GM21390 (cell line): ENCODE results near the gene GPR101.
"Not testable (repeated sequence)": the region's sequence is repeated elsewhere in the genome, so short reads cannot be mapped to it uniquely, and the experiment has no call there.

Source experiments
- ATAC-seq: cut with Tn5 transposase; IDR thresholded peaks from one replicate; pipeline ENCODE4 v1.9.1; 2021; ENCODE audit not compliant: unreplicated experiment

GPR101 gene

DNA sequence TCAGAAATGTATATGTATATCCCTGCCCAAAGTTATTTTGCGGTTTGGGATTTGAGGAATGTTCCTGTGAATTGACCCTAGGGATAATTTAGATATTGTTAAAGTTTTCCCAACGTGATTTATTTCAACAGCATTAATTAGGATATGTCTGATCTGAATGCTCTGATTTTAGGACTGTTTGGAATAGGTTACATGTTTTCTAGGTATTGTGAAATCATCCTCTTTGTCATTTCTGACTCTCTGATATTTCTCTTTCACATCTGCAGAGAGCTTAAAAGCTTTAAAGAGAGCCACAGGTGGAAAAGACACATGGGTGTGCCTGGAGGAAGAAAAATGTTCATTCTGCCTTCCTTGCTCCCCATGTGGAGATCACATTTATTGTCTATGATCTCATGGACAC is 5.1 kb downstream of the GPR101 start:
- ATAC-seq: no peak

DNA sequence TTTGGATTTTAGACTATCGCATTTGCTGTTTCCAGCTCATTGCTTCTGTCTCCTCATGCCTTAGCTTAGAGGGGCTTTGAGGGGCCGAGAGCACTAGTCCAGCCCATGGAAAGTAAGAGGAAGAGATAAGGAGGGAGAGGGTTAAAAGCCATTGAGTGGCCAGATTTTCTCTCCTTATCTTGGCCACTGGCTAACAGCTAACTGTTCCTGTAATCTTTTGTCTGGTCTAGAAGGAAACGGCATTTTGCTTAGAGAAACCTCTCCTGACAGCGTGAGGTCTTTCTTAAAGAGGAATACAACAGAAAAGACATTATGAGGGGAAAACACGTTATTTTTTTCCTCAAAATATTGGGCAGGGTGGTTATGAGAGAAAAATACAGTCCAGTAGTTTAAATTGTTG is 7.9 kb downstream of the GPR101 start:
- no peak for ATAC-seq

DNA sequence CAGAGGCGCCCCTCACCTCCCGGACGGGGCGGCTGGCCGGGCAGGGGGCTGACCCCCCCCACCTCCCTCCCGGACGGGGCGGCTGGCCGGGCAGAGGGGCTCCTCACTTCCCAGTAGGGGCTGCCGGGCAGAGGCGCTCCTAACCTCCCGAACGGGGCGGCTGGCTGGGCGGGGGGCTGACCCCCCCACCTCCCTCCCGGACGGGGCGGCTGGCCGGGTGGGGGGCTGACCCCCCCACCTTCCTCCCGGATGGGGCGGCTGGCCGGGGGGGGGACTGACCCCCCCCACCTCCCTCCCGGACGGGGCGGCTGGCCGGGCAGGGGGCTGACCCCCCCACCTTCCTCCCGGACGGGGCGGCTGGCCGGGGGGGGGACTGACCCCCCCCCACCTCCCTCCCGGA is 33.6 kb downstream of the GPR101 start:
- ATAC-seq: not testable (repeated sequence)

DNA sequence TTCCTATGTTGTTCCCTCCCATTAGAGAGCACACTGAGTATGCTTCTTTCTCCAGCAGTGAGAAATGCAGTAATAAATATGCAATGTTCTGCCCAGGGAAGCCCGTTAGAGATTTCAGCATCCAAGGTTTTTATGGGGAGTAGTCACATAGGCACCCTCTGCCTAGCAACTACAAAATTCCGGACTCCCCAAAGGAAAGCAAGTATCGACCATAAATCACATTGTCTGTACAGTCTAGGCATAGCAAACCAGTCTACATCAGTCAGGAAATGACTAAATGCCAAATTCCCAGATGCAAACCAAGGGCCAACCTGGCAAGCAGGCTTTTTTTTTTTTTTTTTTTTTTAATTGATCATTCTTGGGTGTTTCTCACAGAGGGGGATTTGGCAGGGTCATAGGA is 34.8 kb downstream of the GPR101 start:
- ATAC-seq: no peak
